Hepatocyte (in vitro differentiated cells): ENCODE measurements around the gene ANKRD2. TPM values are rescaled to one million over a fixed set of nuclear protein-coding genes. Genes with fewer than 3 reads are reported as not detected.
"Not testable (repeated sequence)": the region's sequence is repeated elsewhere in the genome, so short reads cannot be mapped to it uniquely, and the experiment has no call there.

ENCODE experiments used
- DNase-seq: peaks from one replicate; pipeline ENCODE4 v3.0.0-alpha.2; 2016; ENCODE audit warnings: low spot score
- H2AFZ ChIP-seq: fragments of 200-600 bp; sonication (generic); 2 replicates; pipeline ENCODE4 v1.6.0; 2016; ENCODE audit warnings: antibody characterized with exemption, mild to moderate bottlenecking
- H3K27ac ChIP-seq: fragments of 200-600 bp; sonication (generic); 2 replicates; pipeline ENCODE4 v1.5.1; 2016; ENCODE audit warnings: mild to moderate bottlenecking
- H3K27me3 ChIP-seq: fragments of 200-600 bp; sonication (generic); 2 replicates; pipeline ENCODE4 v1.6.1; 2016
- H3K36me3 ChIP-seq: fragments of 200-600 bp; sonication (generic); replicated peaks from 2 replicates; pipeline ENCODE4 v1.5.1; 2016; ENCODE audit warnings: low read depth; ENCODE audit not compliant: insufficient read depth
- H3K4me1 ChIP-seq: fragments of 200-600 bp; sonication (generic); 2 replicates; pipeline ENCODE4 v1.5.1; 2016; ENCODE audit warnings: mild to moderate bottlenecking, moderate library complexity; ENCODE audit not compliant: insufficient read depth
- H3K4me2 ChIP-seq: fragments of 200-600 bp; sonication (generic); 2 replicates; pipeline ENCODE4 v1.6.0; 2016
- H3K4me3 ChIP-seq: fragments of 200-600 bp; sonication (generic); 2 replicates; pipeline ENCODE4 v1.5.1; 2016; ENCODE audit warnings: mild to moderate bottlenecking
- H3K79me2 ChIP-seq: fragments of 200-600 bp; sonication (generic); 2 replicates; pipeline ENCODE4 v1.6.0; 2017; ENCODE audit warnings: mild to moderate bottlenecking
- H3K9me2 ChIP-seq: fragments of 200-600 bp; sonication (generic); replicated peaks from 2 replicates; pipeline ENCODE4 v1.6.0; 2017; ENCODE audit warnings: mild to moderate bottlenecking; ENCODE audit not compliant: insufficient read depth
- H3K9me3 ChIP-seq: fragments of 200-600 bp; sonication (generic); 2 replicates; pipeline ENCODE4 v1.5.1; 2016; ENCODE audit warnings: low read depth, mild to moderate bottlenecking
- H4K20me1 ChIP-seq: fragments of 200-600 bp; sonication (generic); 2 replicates; pipeline ENCODE4 v1.6.0; 2016; ENCODE audit warnings: mild to moderate bottlenecking; ENCODE audit not compliant: insufficient read depth, poor library complexity, severe bottlenecking
- EZH2 ChIP-seq: fragments of 200-600 bp; sonication (generic); IDR thresholded peaks from 2 replicates; pipeline ENCODE4 v1.6.1; 2016; ENCODE audit warnings: antibody characterized with exemption, mild to moderate bottlenecking, borderline replicate concordance
- EZH2phosphoT487 ChIP-seq: fragments of 200-600 bp; sonication (generic); IDR thresholded peaks from one replicate; pipeline ENCODE4 v1.6.1; 2018; ENCODE audit warnings: antibody characterized with exemption, mild to moderate bottlenecking, low read depth, moderate library complexity; ENCODE audit not compliant: unreplicated experiment, severe bottlenecking
- WGBS: methylation state at CpG from one replicate; pipeline ENCODE4 v1.1.6; 2016; ENCODE audit warnings: low lambda C conversion rate; ENCODE audit errors: missing lambda C conversion rate; 5-methylcytosine and 5-hydroxymethylcytosine counted together
- polyA plus RNA-seq: library from polyadenylated mRNA; unstranded; fragments of >200 nt; fragmentation: Nextera tagmentation; extraction: Ambion mirVana; gene quantifications from 2 replicates; pipeline ENCODE4 v1.2.1, GENCODE V29; 2016
- total RNA-seq: library from RNA; depleted of rRNA; stranded (reverse); fragments of >200 nt; gene quantifications from 2 replicates; pipeline ENCODE4 v1.2.3, GENCODE V29; 2014
- TF ChIP-seq, protein P1 (sequence below): fragments of 200-600 bp; sonication (generic); IDR thresholded peaks from 2 replicates; pipeline ENCODE4 v1.5.1; 2016; ENCODE audit warnings: antibody characterized with exemption, mild to moderate bottlenecking; ENCODE audit not compliant: poor library complexity

The ANKRD2 gene
- total and polyA plus RNA-seq, 2 experiments from 2014 or later: not detected

DNA sequence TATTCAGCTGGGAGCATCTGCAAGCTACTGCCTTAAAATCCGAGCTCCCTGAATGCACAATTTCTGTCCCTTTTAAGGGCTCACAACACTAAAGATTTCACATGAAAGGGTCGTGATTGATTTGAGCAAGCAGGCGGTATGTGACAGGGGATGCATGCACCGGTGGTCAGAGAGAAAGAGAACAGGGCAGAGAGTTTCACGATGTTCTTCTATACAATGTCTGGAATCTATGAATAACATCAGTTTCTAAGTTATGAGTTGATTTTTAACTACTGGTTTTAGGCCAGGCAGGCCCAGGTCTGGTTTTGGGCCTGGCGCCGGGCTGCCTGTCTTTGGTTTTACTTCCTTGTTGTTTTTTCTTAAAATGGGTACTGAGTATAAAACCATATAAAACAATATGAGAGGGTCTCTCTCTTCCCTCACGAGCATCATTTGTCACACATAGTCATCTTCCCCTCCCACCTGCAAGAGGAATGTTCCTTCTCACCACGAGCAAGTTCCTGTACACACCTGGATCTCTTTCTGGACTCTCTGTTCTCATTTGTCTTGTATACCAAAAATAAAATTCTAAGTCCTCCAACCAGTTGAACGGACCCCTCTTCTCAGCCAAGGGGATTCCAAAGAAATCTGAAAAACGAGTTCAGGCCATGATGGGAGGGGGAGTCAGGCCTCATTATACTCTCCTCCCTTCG lies 11.0 kb upstream of the ANKRD2 start:
- DNase-seq, H4K20me1 ChIP-seq, H3K79me2 ChIP-seq, H3K4me3 ChIP-seq, H2AFZ ChIP-seq, H3K27ac ChIP-seq, H3K9me3 ChIP-seq, H3K36me3 ChIP-seq, H3K4me1 ChIP-seq, H3K27me3 ChIP-seq, H3K9me2 ChIP-seq, H3K4me2 ChIP-seq: not testable (repeated sequence)
- 91% methylated on average over 12 of the region's 12 CpGs for WGBS

DNA sequence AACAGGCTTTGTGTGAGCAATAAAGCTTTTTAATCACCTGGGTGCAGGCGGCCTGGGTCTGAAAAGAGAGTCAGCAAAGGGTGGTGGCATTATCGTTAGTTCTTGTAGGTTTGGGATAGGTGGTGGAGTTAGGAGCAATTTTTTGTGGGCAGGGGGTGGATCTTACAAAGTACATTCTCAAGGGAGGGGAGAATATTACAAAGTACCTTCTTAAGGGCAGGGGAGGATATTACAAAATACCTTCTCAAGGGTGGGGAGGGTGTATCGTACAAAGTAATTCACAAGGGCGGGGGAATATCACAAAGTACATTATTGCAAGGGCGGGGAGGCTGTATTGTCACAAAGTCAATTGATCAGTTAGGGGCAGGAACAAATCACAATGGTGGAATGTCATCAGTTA lies 10.2 kb upstream of the ANKRD2 start:
- H4K20me1 ChIP-seq: not testable (repeated sequence)

DNA sequence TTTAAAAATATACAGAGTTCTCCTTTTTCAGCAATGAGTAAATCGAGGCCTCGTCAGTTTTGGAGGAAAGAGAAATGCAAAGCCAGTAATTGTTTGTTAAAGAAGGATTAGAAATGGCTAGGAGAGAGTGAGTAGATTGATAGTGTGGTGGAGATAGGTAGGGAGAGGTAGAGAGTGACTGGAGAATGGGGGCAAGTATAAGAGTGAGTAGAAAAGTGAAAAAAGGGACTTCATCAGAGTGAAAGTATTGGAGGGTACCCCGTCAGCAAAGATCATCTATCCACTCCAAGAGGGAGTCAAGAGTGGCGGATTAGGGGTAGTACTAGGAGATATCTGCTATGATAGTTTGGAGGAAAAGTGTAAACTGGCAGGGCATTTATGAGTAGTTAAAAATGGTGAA lies 9.2 kb upstream of the ANKRD2 start:
- Histone ChIP-seq H3K4me2 (no peak overlapping the region), H3K27me3 (no peaks in the 10 kb centered on the region), H3K79me2 (no peaks in the 10 kb centered on the region), H3K36me3 (no peaks in the 10 kb centered on the region), H3K4me3 (no peak overlapping the region), H3K9me3 (no peaks in the 10 kb centered on the region), H3K4me1 (no peaks in the 10 kb centered on the region), H3K27ac (no peak overlapping the region), H4K20me1 (no peaks in the 10 kb centered on the region), H3K9me2 (no peaks in the 10 kb centered on the region), H2AFZ (no peak overlapping the region)
- WGBS: 90% methylated on average over 4 of the region's 4 CpGs
- no peak for DNase-seq
- TF ChIP-seq EZH2: no peak
- TF ChIP-seq, protein P1, sequence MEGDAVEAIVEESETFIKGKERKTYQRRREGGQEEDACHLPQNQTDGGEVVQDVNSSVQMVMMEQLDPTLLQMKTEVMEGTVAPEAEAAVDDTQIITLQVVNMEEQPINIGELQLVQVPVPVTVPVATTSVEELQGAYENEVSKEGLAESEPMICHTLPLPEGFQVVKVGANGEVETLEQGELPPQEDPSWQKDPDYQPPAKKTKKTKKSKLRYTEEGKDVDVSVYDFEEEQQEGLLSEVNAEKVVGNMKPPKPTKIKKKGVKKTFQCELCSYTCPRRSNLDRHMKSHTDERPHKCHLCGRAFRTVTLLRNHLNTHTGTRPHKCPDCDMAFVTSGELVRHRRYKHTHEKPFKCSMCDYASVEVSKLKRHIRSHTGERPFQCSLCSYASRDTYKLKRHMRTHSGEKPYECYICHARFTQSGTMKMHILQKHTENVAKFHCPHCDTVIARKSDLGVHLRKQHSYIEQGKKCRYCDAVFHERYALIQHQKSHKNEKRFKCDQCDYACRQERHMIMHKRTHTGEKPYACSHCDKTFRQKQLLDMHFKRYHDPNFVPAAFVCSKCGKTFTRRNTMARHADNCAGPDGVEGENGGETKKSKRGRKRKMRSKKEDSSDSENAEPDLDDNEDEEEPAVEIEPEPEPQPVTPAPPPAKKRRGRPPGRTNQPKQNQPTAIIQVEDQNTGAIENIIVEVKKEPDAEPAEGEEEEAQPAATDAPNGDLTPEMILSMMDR: no peak
- no peak for TF ChIP-seq EZH2phosphoT487

More for the DNA sequence above, 10.2 kb upstream of the ANKRD2 start:
- H3K4me3 ChIP-seq, H3K4me1 ChIP-seq, H3K9me3 ChIP-seq, H3K79me2 ChIP-seq, H3K27ac ChIP-seq, H3K4me2 ChIP-seq, DNase-seq, H3K27me3 ChIP-seq, H3K9me2 ChIP-seq, H2AFZ ChIP-seq, H3K36me3 ChIP-seq: not testable (repeated sequence)
- WGBS: 100% methylated on average over 5 of the region's 5 CpGs

DNA sequence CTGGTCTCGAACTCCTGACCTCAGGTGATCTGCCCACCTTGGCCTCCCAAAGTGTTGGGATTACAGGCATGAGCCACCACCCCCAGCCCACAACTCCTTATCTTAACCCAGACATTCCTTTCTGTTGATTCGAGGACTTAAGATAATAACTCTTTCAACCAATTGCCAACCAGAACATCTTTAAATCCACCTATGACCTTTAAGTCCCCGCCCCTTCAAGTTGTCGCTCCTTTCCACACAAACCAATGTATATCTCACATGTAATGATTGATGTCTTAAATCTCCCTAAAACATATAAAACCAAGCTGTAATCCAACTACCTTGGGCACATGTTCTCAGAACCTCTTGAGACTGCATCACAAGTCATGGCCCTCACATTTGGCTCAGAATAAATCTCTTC lies 7.8 kb upstream of the ANKRD2 start:
- no peaks in the 10 kb centered on the region for H3K9me2 ChIP-seq
- DNase-seq: no peak
- no peak overlapping the region for H3K27ac ChIP-seq
- no peaks in the 10 kb centered on the region for H3K79me2 ChIP-seq
- no peaks in the 10 kb centered on the region for H3K9me3 ChIP-seq
- no peak overlapping the region for H2AFZ ChIP-seq
- H4K20me1 ChIP-seq: no peaks in the 10 kb centered on the region
- H3K27me3 ChIP-seq: no peaks in the 10 kb centered on the region
- H3K36me3 ChIP-seq: no peaks in the 10 kb centered on the region
- H3K4me3 ChIP-seq: no peak overlapping the region
- 86% methylated on average over 4 of the region's 4 CpGs for WGBS
- H3K4me2 ChIP-seq: no peak overlapping the region
- TF ChIP-seq EZH2 (no peak), EZH2phosphoT487 (no peak)
- TF ChIP-seq, protein P1: no peak
- no peaks in the 10 kb centered on the region for H3K4me1 ChIP-seq
